Measurements from ENCODE around the gene TSHZ3. TPM values are rescaled to one million over a fixed set of nuclear protein-coding genes. Genes with fewer than 3 reads are reported as not detected.

The TSHZ3 gene
- total RNA-seq, 1 donor = 7.6 TPM

- Histone ChIP-seq H3K27me3 (ENCODE audit: insufficient read depth, low read length) (no peaks in the 10 kb centered on the region), H3K4me1 (ENCODE audit: insufficient read depth, low read length) (no peaks in the 10 kb centered on the region), H2AFZ (ENCODE audit: low read length) (no peak overlapping the region), H3K9me3 (ENCODE audit: low read depth, low read length) (no peaks in the 10 kb centered on the region), H4K20me1 (ENCODE audit: insufficient read depth, low read length) (peaks cover 24% of the 10 kb centered on the region), H3K36me3 (ENCODE audit: insufficient read depth, low read length) (no peaks in the 10 kb centered on the region), H3K4me2 (ENCODE audit: insufficient read depth, low read length) (no peak overlapping the region), H3K79me2 (ENCODE audit: insufficient read depth, low read length) (peaks cover 82% of the 10 kb centered on the region), H3K4me3 (ENCODE audit: insufficient read depth, low read length) (no peak overlapping the region), H3K27ac (ENCODE audit: low read depth, low read length) (no peak overlapping the region)
- TF ChIP-seq CTCF (IDR thresholded peaks at IDR 0.05; ENCODE audit: extremely low read depth, low read depth, low read length) = no peak
- DNase-seq (ENCODE audit: insufficient read length, low spot score, missing footprints) = no peak
Observed at GRCh38 chr19:31304831-31305312, 44.4 kb downstream of the TSHZ3 start.

GRCh38 chr19:31303262-31303815 lies 45.9 kb downstream of the TSHZ3 start:
- Histone ChIP-seq H3K4me3 (ENCODE audit: insufficient read depth, low read length) (no peak overlapping the region), H3K79me2 (ENCODE audit: insufficient read depth, low read length) (peaks cover 75% of the 10 kb centered on the region), H3K9me3 (ENCODE audit: low read depth, low read length) (no peaks in the 10 kb centered on the region), H4K20me1 (ENCODE audit: insufficient read depth, low read length) (peaks cover 18% of the 10 kb centered on the region), H3K4me2 (ENCODE audit: insufficient read depth, low read length) (no peak overlapping the region), H2AFZ (ENCODE audit: low read length) (no peak overlapping the region), H3K36me3 (ENCODE audit: insufficient read depth, low read length) (no peaks in the 10 kb centered on the region), H3K27me3 (ENCODE audit: insufficient read depth, low read length) (no peaks in the 10 kb centered on the region), H3K4me1 (ENCODE audit: insufficient read depth, low read length) (no peaks in the 10 kb centered on the region), H3K27ac (ENCODE audit: low read depth, low read length) (no peak overlapping the region)
- no peak for DNase-seq (ENCODE audit: insufficient read length, low spot score, missing footprints)
- TF ChIP-seq CTCF (IDR thresholded peaks at IDR 0.05; ENCODE audit: extremely low read depth, low read depth, low read length) = no peak

GRCh38 chr19:31301306-31301980 lies 47.8 kb downstream of the TSHZ3 start:
- Histone ChIP-seq H3K27ac (ENCODE audit: low read depth, low read length) (no peak overlapping the region), H3K79me2 (ENCODE audit: insufficient read depth, low read length) (peaks cover 81% of the 10 kb centered on the region), H3K27me3 (ENCODE audit: insufficient read depth, low read length) (no peaks in the 10 kb centered on the region), H3K4me2 (ENCODE audit: insufficient read depth, low read length) (no peak overlapping the region), H2AFZ (ENCODE audit: low read length) (no peak overlapping the region), H3K9me3 (ENCODE audit: low read depth, low read length) (no peaks in the 10 kb centered on the region), H3K4me3 (ENCODE audit: insufficient read depth, low read length) (no peak overlapping the region), H4K20me1 (ENCODE audit: insufficient read depth, low read length) (peaks cover 22% of the 10 kb centered on the region), H3K4me1 (ENCODE audit: insufficient read depth, low read length) (no peaks in the 10 kb centered on the region), H3K36me3 (ENCODE audit: insufficient read depth, low read length) (no peaks in the 10 kb centered on the region)
- no peak for DNase-seq (ENCODE audit: insufficient read length, low spot score, missing footprints)
- TF ChIP-seq CTCF (IDR thresholded peaks at IDR 0.05; ENCODE audit: extremely low read depth, low read depth, low read length) = no peak

- no peak for TF ChIP-seq CTCF (IDR thresholded peaks at IDR 0.05; ENCODE audit: extremely low read depth, low read depth, low read length)
- DNase-seq (ENCODE audit: insufficient read length, low spot score, missing footprints) = no peak
- H3K27me3 ChIP-seq (ENCODE audit: insufficient read depth, low read length) = no peaks in the 10 kb centered on the region
- H3K36me3 ChIP-seq (ENCODE audit: insufficient read depth, low read length) = no peaks in the 10 kb centered on the region
- no peak overlapping the region for H3K4me3 ChIP-seq (ENCODE audit: insufficient read depth, low read length)
- H3K4me1 ChIP-seq (ENCODE audit: insufficient read depth, low read length) = no peaks in the 10 kb centered on the region
- no peaks in the 10 kb centered on the region for H3K9me3 ChIP-seq (ENCODE audit: low read depth, low read length)
- H3K79me2 ChIP-seq (ENCODE audit: insufficient read depth, low read length) = peaks cover 79% of the 10 kb centered on the region
- peaks cover 20% of the 10 kb centered on the region for H4K20me1 ChIP-seq (ENCODE audit: insufficient read depth, low read length)
- no peak overlapping the region for H3K4me2 ChIP-seq (ENCODE audit: insufficient read depth, low read length)
- no peak overlapping the region for H3K27ac ChIP-seq (ENCODE audit: low read depth, low read length)
- H2AFZ ChIP-seq (ENCODE audit: low read length) = no peak overlapping the region
Observed at GRCh38 chr19:31300422-31300821, 48.8 kb downstream of the TSHZ3 start.

Measured in osteoblast (primary cell).